Gastroesophageal sphincter (tissue), 3 donors: Measurements from ENCODE around the gene ST6GALNAC1.

Source experiments
- CTCF ChIP-seq, 4 experiments: fragments of 200-600 bp in 2 of 4; fragments of 450-650 bp in 2 of 4; sonication (generic) in 1 of 4; IDR thresholded peaks; one replicate each; pipeline ENCODE4 v1.5.1; 2017 to 2019; ENCODE audit warnings: antibody characterized with exemption in 4 of 4, mild to moderate bottlenecking in 2 of 4, moderate library complexity in 2 of 4
- POLR2AphosphoS5 ChIP-seq: sonication (generic); formaldehyde crosslinking; IDR thresholded peaks from one replicate; pipeline ENCODE4 v1.6.1; 2017; ENCODE audit warnings: antibody characterized with exemption

GRCh38 chr17:76633628-76634328 lies 9.8 kb downstream of the ST6GALNAC1 start:
- no peak for TF ChIP-seq POLR2AphosphoS5
- TF ChIP-seq CTCF (IDR thresholded peaks at IDR 0.05), result no peak
